ENCODE results near the gene BAHCC1.

- TF ChIP-seq RARB (CRISPR knock-in tag; IDR thresholded peaks at IDR 0.05), result no peak
- TF ChIP-seq POU6F1 (CRISPR knock-in tag; IDR thresholded peaks at IDR 0.05; ENCODE audit: borderline replicate concordance, low read depth), result no peak
- TF ChIP-seq ESRRG (CRISPR knock-in tag; IDR thresholded peaks at IDR 0.05), result no peak
- TF ChIP-seq CSRNP3 (CRISPR knock-in tag; IDR thresholded peaks at IDR 0.05), result no peak
- no peak for TF ChIP-seq CREB5 (CRISPR knock-in tag; IDR thresholded peaks at IDR 0.05; ENCODE audit: low read depth)
- TF ChIP-seq TOX (CRISPR knock-in tag; IDR thresholded peaks at IDR 0.05; ENCODE audit: borderline replicate concordance), result no peak
- no peak for TF ChIP-seq TCF4 (CRISPR knock-in tag; IDR thresholded peaks at IDR 0.05; ENCODE audit: borderline replicate concordance)
- no peak for TF ChIP-seq PPARA (CRISPR knock-in tag; IDR thresholded peaks at IDR 0.05; ENCODE audit: borderline replicate concordance)
- no peak for TF ChIP-seq ARNTL (CRISPR knock-in tag; IDR thresholded peaks at IDR 0.05; ENCODE audit: borderline replicate concordance, low read depth)
- TF ChIP-seq BACH2 (CRISPR knock-in tag; IDR thresholded peaks at IDR 0.05; ENCODE audit: borderline replicate concordance), result no peak
- TF ChIP-seq CSDC2 (CRISPR knock-in tag; IDR thresholded peaks at IDR 0.05), result no peak
- TF ChIP-seq ZNF8 (CRISPR knock-in tag; IDR thresholded peaks at IDR 0.05), result no peak
- TF ChIP-seq PATZ1 (CRISPR knock-in tag; IDR thresholded peaks at IDR 0.05; ENCODE audit: borderline replicate concordance), result no peak
- no peak for TF ChIP-seq ZNF70 (CRISPR knock-in tag; IDR thresholded peaks at IDR 0.05)
These were observed 39.6 kb downstream of the BAHCC1 start for GRCh38 chr17:81434681-81435417.

All from SK-N-SH treated with all-trans-retinoic acid at 6 μM for 48 hours (cell line).